ENCODE results near the gene PRDM16. TPM values are rescaled to one million over a fixed set of nuclear protein-coding genes. Genes with fewer than 3 reads are reported as not detected.

Gene PRDM16
- total and polyA plus RNA-seq, 2 of the 4 experiments (the other 2 are of a cell fraction): 0.02 TPM; not detected in 1

GRCh38 chr1:3168678-3169077, 99.7 kb downstream of the PRDM16 start:
- dilution Hi-C loops (cut with HindIII; ENCODE audit: low sequenced_read_pairs, unreplicated experiment): no loop called here

More at GRCh38 chr1:3168678-3169077, 99.7 kb downstream of the PRDM16 start:
- no peak overlapping the region for H3K4me3 ChIP-seq (ENCODE audit: insufficient read depth, low read depth, low read length)
- no peak for DNase-seq
- no peak overlapping the region for H4K91ac ChIP-seq (ENCODE audit: insufficient read depth, low read depth, low read length)
- H2AK5ac ChIP-seq (ENCODE audit: low read depth, low read length): no peak overlapping the region
- no peak overlapping the region for H2BK20ac ChIP-seq (ENCODE audit: low read depth, low read length)
- POLR2A ChIA-PET (ENCODE audit: unreplicated experiment): no interaction called here
- in situ Hi-C loops (cut with MboI; ENCODE audit: low sequenced_read_pairs): no loop called here
- no peak overlapping the region for H3K18ac ChIP-seq (ENCODE audit: low read depth, low read length)
- H2AK9ac ChIP-seq (replicated peaks; ENCODE audit: low read depth, low read length, poor library complexity): no peak overlapping the region
- H4K20me1 ChIP-seq (ENCODE audit: insufficient read depth, low read length): no peaks in the 10 kb centered on the region
- H3K27me3 ChIP-seq (ENCODE audit: control insufficient read depth, insufficient read depth, low read length): no peaks in the 10 kb centered on the region
- intact Hi-C loops (cut with micrococcal nuclease): no loop called here
- no peak overlapping the region for H2BK120ac ChIP-seq (ENCODE audit: low read depth, low read length)
- no TSS peak for BruUV-seq (replicated peaks)
- H3K23ac ChIP-seq (ENCODE audit: low read depth, low read length): no peak overlapping the region
- no peak overlapping the region for H2BK15ac ChIP-seq (ENCODE audit: low read depth, low read length)
- peaks cover 20% of the 10 kb centered on the region for H3K9me3 ChIP-seq (ENCODE audit: control insufficient read depth, insufficient read depth, low read length)
- no peaks in the 10 kb centered on the region for H3K36me3 ChIP-seq (ENCODE audit: control insufficient read depth, insufficient read depth, low read length)
- no peaks in the 10 kb centered on the region for H3K79me1 ChIP-seq (ENCODE audit: low read depth in 1 of 2, low read length in 2 of 2)
- H2BK5ac ChIP-seq (ENCODE audit: low read depth, low read length, poor library complexity, severe bottlenecking): no peak overlapping the region
- H3K4ac ChIP-seq (ENCODE audit: low read depth, low read length): no peak overlapping the region
- peaks cover 6% of the 10 kb centered on the region; the same call in 1 of the 2 replicates for H3K4me1 ChIP-seq (ENCODE audit: control insufficient read depth, insufficient read depth, low read length)
- no peak overlapping the region for H4K8ac ChIP-seq (ENCODE audit: low read depth in 2 of 2, low read length in 2 of 2)
- H3K27ac ChIP-seq (ENCODE audit: insufficient read depth, low read length): no peak overlapping the region
- no peak overlapping the region for H3K14ac ChIP-seq (replicated peaks; ENCODE audit: low read depth, low read length)
- H4K5ac ChIP-seq (ENCODE audit: low read depth, low read length): no peak overlapping the region
- H3K9me1 ChIP-seq (ENCODE audit: insufficient read depth, low read length): no peaks in the 10 kb centered on the region
- ATAC-seq (ENCODE audit: low read depth): no peak
- no peak overlapping the region for H2AFZ ChIP-seq (replicated peaks; ENCODE audit: low read length, poor library complexity)
- no peak overlapping the region for H3K56ac ChIP-seq (ENCODE audit: extremely low read depth, insufficient read depth, low read length)
- no peak overlapping the region for H3K4me2 ChIP-seq (ENCODE audit: low read depth, low read length)
- WGBS, 2 experiments (ENCODE audit: extremely low coverage in 2 of 2, insufficient read length in 1 of 2): 42% methylated on average over 2 of the region's 8 CpGs; no CpG with 5 or more reads in 1 of the 2 experiments
- CTCF ChIA-PET: no interaction called here
- no peak overlapping the region for H3K9ac ChIP-seq (ENCODE audit: low read depth, low read length)
- TF ChIP-seq CTCF (conservative IDR thresholded peaks at IDR 0.05; ENCODE audit: low read depth, low read length) (no peak), CHD1 (IDR thresholded peaks at IDR 0.05; ENCODE audit: low read depth, low read length) (no peak), RFX5 (IDR thresholded peaks at IDR 0.05; ENCODE audit: low read depth, low read length) (no peak)
